NCI-H146 treated with DMSO at 0.1 percent for 48 hours (cell line): ENCODE data around the gene VTI1A.
"Not testable (repeated sequence)": the region's sequence is repeated elsewhere in the genome, so short reads cannot be mapped to it uniquely, and the experiment has no call there.

Experiments used
- DNase-seq: peaks from one replicate; lab custom pipeline; 2025; ENCODE audit not compliant: unreplicated experiment; lab: John Stamatoyannopoulos, UW

VTI1A gene

GRCh38 chr10:112585126-112585525 lies 138.1 kb downstream of the VTI1A start:
- no peak for DNase-seq

GRCh38 chr10:112585960-112586359 lies 138.9 kb downstream of the VTI1A start:
- no peak for DNase-seq

GRCh38 chr10:112587729-112588128 lies 140.7 kb downstream of the VTI1A start:
- DNase-seq, result no peak

GRCh38 chr10:112588225-112588990 lies 141.4 kb downstream of the VTI1A start:
- DNase-seq, result no peak

- DNase-seq, result no peak
Measured at GRCh38 chr10:112589081-112589480, 142.1 kb downstream of the VTI1A start.

GRCh38 chr10:112590786-112591185 lies 143.8 kb downstream of the VTI1A start:
- not testable (repeated sequence) for DNase-seq

- DNase-seq, result no peak
Measured at GRCh38 chr10:112593023-112593422, 146.0 kb downstream of the VTI1A start.

GRCh38 chr10:112601214-112602090 lies 154.4 kb downstream of the VTI1A start:
- no peak for DNase-seq

- DNase-seq, result no peak
Measured at GRCh38 chr10:112603062-112603461, 156.0 kb downstream of the VTI1A start.

GRCh38 chr10:112605063-112605462 lies 158.0 kb downstream of the VTI1A start:
- DNase-seq, result no peak

GRCh38 chr10:112607506-112607905 lies 160.5 kb downstream of the VTI1A start:
- DNase-seq, result no peak

- DNase-seq, result no peak
Measured at GRCh38 chr10:112613620-112614019, 166.6 kb downstream of the VTI1A start.

- no peak for DNase-seq
Measured at GRCh38 chr10:112614072-112614471, 167.1 kb downstream of the VTI1A start.

GRCh38 chr10:112614586-112614985 lies 167.6 kb downstream of the VTI1A start:
- DNase-seq, result no peak

- DNase-seq, result no peak
Measured at GRCh38 chr10:112615269-112615668, 168.3 kb downstream of the VTI1A start.

- DNase-seq, result no peak
Measured at GRCh38 chr10:112616647-112617046, 169.6 kb downstream of the VTI1A start.

GRCh38 chr10:112618814-112619213 lies 171.8 kb downstream of the VTI1A start:
- DNase-seq, result no peak

- no peak for DNase-seq
Measured at GRCh38 chr10:112619556-112619955, 172.5 kb downstream of the VTI1A start.

GRCh38 chr10:112622786-112623185 lies 175.8 kb downstream of the VTI1A start:
- DNase-seq, result no peak

- no peak for DNase-seq
Measured at GRCh38 chr10:112624546-112625048, 177.6 kb downstream of the VTI1A start.

GRCh38 chr10:112628951-112629609 lies 182.1 kb downstream of the VTI1A start:
- no peak for DNase-seq
